ENCODE data around the gene KRTAP4-16.
"Not testable (repeated sequence)": the region's sequence is repeated elsewhere in the genome, so short reads cannot be mapped to it uniquely, and the experiment has no call there.

GRCh38 chr17:41083427-41083826 lies 18.6 kb downstream of the KRTAP4-16 start:
- TF ChIP-seq CTCF, POLR2AphosphoS5, POLR2A (IDR thresholded peaks at IDR 0.05): not testable (repeated sequence)
